ENCODE data around the gene SNRK.

DNA sequence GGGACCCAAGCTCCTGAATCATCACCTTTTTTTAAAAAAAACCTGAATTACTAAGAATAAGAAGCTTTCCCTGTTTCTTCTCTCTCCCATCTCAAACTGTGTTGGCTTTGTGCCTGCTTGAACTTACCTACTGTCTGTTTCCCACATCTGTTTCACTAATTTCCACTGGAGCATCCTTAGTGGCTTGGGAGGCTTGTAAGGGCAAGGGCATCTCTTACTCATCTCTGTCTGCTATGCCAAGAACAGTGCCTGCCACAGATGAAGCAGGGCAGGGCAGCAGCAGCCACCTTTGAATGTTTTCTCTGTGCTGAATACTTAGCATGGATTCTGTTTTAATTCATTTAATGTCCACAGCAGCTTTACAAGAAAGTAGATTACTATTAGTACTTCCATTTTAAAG lies 42.3 kb downstream of the SNRK start:
- TF ChIP-seq POLR2AphosphoS5 (IDR thresholded peaks at IDR 0.05; ENCODE audit: insufficient read depth, low read depth, low read length) (no peak), EZH2 (IDR thresholded peaks at IDR 0.05; ENCODE audit: borderline replicate concordance, low read depth, low read length, severe bottlenecking) (no peak), MYC (IDR thresholded peaks at IDR 0.05; ENCODE audit: low read depth, low read length) (no peak), POLR2A (IDR thresholded peaks at IDR 0.05; ENCODE audit: low read depth, low read length) (no peak), GATA2 (IDR thresholded peaks at IDR 0.05; ENCODE audit: insufficient read depth, insufficient read length, low read depth, low read length) (no peak), JUN (IDR thresholded peaks at IDR 0.05; ENCODE audit: borderline replicate concordance, insufficient read depth, insufficient read length, low read depth) (no peak), FOS (IDR thresholded peaks at IDR 0.05; ENCODE audit: borderline replicate concordance, insufficient read depth, low read length) (no peak)
- TF ChIP-seq, protein P1, sequence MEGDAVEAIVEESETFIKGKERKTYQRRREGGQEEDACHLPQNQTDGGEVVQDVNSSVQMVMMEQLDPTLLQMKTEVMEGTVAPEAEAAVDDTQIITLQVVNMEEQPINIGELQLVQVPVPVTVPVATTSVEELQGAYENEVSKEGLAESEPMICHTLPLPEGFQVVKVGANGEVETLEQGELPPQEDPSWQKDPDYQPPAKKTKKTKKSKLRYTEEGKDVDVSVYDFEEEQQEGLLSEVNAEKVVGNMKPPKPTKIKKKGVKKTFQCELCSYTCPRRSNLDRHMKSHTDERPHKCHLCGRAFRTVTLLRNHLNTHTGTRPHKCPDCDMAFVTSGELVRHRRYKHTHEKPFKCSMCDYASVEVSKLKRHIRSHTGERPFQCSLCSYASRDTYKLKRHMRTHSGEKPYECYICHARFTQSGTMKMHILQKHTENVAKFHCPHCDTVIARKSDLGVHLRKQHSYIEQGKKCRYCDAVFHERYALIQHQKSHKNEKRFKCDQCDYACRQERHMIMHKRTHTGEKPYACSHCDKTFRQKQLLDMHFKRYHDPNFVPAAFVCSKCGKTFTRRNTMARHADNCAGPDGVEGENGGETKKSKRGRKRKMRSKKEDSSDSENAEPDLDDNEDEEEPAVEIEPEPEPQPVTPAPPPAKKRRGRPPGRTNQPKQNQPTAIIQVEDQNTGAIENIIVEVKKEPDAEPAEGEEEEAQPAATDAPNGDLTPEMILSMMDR (IDR thresholded peaks at IDR 0.05; ENCODE audit: extremely low read depth in 1 of 2, insufficient read depth in 1 of 2, low read depth in 1 of 2, low read length in 2 of 2), result no peak
- TF ChIP-seq, protein P2, sequence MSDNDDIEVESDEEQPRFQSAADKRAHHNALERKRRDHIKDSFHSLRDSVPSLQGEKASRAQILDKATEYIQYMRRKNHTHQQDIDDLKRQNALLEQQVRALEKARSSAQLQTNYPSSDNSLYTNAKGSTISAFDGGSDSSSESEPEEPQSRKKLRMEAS (IDR thresholded peaks at IDR 0.05; ENCODE audit: insufficient read depth, insufficient read length), result no peak

All from endothelial cell of umbilical vein (primary cell).